Activated naive CD8-positive, alpha-beta T cell treated with anti-CD3 and anti-CD28 coated beads, Interleukin-2, amount 50 U/mL, for 16 hours (primary cell): Measurements from ENCODE around the gene CLCN1.
"Not testable (repeated sequence)": the region's sequence is repeated elsewhere in the genome, so short reads cannot be mapped to it uniquely, and the experiment has no call there.

Experiments
- DNase-seq: peaks from one replicate; pipeline ENCODE4 v3.0.0-alpha.2; 2020; ENCODE audit warnings: low read depth, low spot score

Gene CLCN1

DNA sequence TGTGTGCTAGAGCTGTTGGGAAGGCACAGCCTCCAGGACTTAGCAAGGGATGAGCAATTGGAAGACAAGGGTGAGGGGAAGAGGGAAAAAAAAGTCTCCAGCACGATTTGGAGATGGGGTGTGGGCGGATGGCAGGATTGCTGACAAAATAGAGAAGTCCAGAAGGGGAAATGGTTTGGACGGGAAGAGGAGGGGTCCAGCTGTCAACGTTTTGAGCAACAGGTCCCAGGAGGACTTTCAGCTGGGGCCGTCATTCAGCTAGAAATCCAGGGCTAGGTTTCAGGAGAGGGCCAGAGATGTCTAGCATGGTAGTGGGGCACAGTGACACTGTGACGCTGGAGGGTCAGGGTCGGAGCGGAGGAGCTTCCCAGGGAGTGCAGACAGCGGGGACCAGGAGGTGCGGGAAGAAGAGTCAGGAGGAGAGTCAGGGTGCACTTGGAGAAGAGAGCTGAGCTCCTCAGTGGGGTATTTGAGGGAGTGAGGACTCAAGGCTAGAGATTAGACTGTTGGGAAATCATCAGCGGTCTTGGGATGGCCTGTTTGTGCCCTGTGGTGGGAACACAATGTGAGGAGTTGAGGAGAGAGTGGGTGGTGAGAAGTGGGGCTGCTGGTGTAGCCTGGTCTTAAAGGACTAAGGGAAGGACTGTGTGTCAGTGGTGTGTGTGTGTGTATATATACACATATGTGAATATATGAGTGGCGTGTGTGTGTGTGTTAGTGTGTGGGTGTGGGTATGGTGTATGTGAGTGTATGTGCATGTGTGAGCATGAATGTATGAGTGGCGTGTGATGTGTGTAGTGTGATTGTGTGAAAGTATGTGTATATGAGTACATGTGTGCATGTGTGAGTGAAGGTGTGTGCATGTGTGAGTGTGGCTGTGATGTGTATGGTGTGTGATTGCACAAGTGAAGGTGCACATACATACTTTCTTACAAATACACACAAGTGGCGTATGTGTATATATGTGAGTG lies 69.0 kb downstream of the CLCN1 start:
- DNase-seq = no peak

DNA sequence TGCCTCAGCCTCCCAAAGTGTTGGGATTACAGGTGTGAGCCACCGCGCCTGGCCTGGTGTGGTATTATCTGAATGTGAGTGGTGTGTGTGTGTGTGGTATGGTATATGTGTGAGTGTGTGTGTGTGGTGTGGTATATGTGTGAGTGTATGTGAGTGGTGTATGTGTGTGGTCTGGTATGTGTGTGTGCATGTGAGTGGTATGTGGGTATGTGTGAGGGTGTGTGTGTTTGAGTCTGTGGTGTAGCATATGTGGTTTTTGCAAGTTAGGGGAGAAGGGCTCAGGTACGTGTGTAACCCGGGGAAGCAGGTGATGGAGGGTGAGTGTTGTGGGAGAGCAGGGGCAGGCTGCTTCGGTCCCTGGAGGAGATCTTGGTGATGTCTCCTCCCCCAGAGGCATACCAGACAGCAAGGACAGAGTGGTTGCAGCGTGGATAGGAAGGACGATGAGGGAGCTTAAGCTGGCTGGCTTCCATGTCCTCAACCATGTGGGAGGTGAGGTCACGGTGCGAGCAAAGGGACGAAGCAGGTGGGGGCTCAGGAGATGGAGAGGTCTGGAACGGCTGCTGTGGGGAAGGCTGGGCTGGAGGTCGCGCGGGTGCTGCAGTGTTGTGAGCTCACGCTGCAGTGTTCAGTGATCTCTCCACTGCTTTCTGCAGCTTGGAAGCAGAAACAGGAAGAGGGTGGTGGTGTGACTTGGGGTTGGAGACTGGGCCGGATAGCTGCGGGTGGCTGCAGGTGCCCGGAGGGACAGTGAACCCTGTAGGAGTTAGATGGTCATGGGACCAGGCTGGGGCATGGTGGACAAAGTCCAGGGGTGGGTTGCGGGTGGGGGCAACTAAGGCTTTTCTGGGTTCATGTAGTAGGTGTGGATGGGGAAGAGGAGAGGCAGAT lies 70.2 kb downstream of the CLCN1 start:
- no peak for DNase-seq

DNA sequence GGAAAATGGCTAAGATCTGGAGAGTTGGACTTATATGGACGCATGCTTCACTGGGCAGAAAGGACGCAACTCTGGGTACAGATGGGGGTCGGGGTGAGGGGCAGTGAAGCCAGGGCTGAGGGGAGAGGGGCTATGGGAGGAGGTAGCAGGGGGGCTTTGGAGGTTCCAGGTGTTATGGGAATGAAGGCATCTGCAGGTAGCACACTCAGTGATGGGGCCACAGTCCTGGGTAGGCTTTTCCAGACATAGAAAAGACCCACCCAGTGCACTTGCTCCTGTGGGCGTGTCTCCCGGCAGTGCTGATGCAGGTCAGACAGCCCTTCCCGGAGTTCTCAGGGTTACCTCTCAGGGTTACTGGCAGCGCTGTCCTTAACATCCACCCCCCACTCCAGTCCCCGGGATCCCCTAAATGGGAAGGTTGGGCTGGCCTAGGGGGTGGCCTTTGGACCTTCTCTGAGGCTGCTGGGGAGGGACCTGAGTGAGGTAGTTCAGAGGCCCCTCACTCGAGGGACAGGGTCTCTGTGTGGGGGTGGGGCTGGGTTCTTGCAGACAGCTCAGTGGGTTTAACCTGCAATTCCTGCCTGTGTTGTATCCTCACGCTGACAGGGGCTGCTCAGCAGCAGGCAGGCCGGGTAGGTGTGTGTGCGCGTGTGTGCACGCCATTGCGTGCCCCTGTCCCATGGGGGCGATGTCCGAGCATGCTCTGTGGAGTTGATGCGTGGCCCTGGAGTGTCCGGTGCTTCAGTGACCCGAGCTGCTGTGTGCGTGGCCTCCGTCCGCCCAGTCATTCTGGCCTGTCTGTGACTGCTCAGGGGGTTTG lies 71.5 kb downstream of the CLCN1 start:
- DNase-seq = no peak

DNA sequence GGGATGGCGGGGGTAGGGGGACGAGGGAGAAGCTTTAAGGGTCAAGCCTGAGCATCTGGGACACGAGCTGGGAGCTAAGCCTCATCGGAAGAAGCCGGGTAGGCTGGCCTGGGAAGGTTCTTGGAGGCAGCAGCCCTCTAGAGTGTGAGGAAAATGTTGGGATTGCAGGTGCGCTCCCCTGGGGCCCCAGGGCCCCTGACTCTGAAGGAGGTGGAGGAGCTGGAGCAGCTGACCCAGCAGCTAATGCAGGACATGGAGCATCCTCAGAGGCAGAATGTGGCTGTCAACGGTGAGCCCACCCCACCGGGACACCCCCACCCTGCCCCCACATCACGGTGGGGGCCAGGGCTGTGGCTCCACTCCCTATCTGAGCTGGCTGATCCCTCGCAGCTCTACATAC lies 72.1 kb downstream of the CLCN1 start:
- no peak for DNase-seq

DNA sequence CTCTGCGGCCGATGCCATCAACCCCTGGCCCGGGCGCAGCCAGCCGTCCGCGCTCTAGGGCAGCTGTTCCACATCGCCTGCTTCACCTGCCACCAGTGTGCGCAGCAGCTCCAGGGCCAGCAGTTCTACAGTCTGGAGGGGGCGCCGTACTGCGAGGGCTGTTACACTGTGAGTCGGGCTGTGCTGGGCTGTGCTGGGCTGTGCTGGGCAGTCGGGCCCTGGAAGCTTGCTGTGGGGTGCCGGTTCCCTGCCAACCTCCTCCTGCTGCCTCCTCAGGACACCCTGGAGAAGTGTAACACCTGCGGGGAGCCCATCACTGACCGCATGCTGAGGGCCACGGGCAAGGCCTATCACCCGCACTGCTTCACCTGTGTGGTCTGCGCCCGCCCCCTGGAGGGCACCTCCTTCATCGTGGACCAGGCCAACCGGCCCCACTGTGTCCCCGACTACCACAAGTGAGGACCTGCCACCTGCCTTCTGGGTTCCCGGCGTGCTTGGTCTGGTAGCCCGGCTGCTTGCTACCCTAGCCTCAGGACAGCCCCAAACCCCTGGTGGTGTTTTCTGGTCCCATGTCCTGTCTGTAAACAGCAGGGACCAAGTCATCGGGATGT lies 72.7 kb downstream of the CLCN1 start:
- no peak for DNase-seq

DNA sequence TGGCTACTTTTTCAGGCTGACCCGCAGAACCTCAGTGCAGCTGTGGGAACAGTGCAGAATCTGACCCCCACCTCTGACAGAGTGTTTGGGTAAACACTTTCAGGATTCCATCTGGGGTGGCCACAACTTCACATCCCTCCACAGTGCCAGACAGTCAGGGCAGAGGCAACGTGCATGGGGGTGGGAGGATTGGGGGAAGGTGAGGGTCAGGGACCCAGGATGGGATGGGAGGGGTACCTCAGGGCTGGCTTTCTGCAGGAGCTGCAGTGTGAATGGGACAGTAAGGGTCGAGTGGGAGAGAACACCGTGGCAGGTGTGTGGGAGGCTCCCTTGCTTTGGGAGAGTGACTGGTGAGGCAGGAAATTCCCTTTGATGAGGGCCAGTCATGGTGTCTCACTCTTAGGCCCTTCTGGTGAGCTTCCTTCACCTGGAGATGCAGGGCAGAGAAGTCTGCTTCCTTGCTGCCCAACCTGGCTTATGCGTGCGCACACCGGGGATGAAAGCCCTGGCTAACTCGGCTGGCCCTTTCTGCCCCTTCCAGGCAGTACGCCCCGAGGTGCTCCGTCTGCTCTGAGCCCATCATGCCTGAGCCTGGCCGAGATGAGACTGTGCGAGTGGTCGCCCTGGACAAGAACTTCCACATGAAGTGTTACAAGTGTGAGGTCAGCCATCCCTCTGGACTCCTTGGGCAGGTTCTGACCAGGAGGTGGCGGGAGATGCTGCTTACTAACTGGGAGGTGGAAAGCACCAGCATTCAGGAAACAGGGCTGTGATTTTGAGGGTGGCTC lies 73.6 kb downstream of the CLCN1 start:
- no peak for DNase-seq

DNA sequence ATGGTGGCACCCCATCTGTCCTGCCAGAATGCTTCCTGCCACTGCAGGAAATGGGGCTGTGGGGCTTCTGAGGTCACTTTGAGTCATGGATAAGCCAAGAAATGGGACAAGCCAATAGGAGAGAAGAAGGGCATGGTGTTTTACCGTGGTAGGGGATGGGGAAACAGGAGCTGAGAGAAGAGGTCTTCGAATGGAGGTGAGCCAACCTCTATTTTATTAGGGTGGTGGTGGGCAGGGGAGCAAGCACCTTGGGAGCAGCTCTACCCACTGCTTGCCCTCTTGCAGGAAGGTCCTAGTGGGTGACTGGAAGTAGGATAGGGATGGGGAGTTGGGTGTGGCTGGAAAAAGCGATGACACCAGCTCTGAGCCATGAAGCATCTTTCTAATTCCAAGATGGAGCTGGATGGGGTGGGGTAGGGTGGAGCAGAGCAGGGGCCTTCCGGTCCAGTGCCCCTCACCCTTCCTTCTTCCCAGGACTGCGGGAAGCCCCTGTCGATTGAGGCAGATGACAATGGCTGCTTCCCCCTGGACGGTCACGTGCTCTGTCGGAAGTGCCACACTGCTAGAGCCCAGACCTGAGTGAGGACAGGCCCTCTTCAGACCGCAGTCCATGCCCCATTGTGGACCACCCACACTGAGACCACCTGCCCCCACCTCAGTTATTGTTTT lies 74.3 kb downstream of the CLCN1 start:
- DNase-seq = no peak

DNA sequence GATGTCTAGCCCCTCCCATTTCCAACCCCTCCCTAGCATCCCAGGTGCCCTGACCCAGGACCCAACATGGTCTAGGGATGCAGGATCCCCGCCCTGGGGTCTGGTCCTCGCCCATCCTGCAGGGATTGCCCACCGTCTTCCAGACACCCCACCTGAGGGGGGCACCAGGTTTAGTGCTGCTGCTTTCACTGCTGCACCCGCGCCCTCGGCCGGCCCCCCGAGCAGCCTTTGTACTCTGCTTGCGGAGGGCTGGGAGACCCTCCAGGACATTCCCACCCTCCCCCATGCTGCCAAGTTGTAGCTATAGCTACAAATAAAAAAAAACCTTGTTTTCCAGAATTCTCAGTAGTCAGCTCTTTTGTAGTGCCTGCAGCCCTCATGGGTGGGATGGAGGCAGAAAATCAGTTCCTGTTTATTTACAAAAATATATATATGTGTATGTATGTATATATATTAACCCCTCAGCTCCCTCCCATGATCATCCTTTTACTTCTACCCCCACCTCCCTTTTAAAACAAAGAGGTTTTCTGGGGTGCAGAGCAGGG lies 74.9 kb downstream of the CLCN1 start:
- no peak for DNase-seq

DNA sequence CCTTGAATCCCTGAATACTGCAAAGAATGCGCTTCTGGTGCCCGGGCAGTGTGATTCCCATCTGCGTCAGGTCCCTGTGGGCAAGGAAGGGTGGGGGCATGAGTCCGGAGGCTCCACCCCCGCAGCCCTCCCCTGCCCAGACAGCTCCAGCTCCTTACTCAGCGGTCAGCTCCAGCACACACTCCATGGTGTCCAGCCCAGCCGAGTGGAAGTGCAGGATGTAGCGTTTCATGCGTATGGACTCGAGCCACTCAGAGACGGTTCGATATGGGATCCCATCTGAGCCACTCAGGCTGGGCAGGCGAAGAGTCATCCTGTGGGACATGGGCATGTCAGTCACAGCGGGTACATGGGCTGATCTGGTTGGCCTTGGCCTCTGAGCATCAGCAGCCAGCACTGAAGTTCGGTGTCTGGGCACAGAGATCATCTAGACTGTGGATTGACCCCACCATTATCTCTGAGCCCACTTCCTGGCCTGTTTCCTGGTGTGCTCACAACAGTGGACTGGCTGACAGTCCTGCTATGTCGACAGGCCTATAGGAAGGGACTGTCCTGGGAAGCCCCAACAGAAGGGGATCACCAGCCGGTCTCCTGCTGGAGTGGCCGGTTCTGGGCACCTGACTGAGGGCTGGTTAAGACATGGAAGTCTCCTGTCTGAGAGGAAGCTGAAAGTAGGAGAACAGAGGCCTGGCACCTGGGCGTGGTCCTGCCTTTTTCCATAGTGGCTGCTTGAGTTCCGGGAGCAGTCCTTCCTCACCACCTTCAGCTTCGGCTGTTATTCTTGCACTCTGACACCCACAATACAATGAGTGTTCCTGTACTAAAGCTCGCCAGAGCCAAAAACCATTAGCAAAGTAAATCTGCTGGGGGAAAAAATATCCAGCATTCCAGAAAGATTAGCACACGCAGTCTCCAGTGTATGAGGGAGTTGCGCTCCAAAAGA lies 75.8 kb downstream of the CLCN1 start:
- no peak for DNase-seq

DNA sequence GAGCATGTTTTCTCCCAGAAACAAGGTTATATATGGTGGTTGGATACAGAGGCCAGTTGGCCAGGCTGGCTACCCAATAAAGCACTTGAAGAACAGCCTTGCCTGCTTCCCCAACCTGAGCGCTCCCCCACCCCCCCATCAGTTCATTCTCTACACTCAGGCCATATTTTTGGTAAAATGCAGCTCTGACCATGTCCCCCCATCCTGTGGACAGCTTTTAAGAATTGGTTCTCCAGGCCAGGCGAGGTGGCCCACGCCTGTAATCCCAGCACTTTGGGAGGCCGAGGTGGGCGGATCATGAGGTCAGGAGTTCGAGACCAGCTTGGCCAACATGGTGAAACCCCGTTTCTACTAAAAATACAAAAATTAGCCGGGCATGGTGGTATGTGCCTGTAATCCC lies 76.5 kb downstream of the CLCN1 start:
- not testable (repeated sequence) for DNase-seq

DNA sequence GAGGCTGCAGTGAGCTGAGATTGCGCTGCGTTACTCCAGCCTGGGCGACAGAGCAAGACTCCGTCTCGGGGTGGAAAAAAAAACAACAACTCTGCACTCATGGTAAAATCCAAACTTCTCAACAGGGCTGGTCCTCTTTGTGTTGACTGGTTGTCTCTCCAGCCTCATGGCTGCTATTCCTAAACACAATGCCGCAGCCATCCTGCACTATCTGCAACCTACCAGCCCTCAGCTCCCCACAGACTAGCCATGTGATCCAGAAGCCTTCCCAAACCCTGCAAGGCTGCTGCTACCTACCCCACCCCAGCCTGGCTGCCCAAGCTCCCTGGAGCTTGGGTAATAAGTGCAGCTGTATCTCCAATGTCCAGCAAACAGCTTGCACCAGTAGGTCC lies 77.0 kb downstream of the CLCN1 start:
- no peak for DNase-seq

DNA sequence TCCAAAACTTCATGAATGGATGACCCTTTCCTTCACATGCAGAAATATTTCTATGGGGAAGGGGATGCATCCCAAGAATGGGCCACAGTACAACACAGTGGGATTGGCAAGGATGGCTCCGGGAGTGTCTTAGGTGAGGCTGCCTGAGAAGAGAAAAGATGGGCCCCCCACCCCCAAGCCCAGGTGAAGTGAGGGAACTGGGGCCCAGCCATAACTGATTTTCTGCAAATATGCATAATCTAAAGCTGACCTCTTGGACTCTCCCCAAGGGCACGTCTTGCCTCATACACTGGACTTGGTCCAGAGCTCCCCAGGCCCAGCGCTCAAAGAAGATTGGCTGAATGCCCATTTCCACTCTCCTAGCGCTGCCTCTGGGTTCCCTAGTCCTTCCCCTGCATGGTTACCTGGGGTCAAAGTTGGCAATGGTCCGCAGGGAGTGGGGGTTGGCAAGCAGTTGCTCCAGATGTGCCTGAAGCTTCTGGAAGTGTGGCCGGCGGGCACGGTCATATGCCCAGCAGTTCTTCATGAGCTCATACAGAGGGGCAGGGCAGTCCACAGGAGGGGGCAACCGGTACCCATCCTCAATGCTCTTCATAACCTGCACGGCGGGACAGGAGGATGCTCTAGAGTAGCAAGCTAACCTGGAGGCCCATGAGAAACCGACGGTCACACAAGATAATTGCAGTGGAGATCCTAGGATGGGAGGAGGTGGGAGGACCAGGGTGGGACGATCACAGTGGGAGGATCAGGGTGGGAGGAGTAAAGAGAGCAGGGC lies 77.5 kb downstream of the CLCN1 start:
- no peak for DNase-seq

DNA sequence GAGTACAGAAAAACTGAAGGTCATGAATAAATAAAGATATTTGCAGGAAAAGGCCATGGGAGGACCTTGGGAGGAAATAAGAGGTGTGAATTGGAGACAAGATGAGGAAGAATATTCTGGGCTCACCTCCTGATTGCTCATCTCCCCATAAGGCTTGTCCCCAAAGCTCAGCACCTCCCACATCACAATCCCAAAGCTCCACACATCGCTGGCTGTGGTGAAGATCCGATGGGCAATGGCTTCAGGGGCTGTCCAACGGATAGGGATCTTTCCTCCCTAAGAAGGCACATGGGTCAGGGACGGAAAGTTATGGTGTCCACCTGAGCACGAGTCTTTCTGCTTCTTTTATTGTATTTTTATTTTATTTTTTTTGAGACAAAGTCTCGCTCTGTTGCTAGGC lies 78.2 kb downstream of the CLCN1 start:
- DNase-seq = no peak

DNA sequence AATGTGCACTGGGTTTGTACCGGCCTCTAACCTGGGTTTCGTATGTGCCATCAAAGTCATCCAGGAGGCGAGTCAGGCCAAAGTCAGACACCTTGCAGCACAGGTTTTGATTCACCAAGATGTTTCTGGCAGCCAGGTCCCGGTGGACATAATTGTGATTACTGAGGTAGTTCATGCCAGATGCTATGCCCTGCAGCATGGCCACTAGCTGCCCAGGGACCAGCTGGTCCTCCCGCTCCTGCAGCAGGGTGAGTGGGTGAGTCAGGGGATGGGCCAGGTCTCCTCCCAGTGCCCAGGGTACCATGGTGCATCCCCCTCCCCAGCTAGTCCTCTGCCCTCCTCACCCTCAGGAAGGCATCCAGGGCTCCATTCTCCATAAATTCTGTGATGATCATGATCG lies 78.9 kb downstream of the CLCN1 start:
- DNase-seq = no peak

DNA sequence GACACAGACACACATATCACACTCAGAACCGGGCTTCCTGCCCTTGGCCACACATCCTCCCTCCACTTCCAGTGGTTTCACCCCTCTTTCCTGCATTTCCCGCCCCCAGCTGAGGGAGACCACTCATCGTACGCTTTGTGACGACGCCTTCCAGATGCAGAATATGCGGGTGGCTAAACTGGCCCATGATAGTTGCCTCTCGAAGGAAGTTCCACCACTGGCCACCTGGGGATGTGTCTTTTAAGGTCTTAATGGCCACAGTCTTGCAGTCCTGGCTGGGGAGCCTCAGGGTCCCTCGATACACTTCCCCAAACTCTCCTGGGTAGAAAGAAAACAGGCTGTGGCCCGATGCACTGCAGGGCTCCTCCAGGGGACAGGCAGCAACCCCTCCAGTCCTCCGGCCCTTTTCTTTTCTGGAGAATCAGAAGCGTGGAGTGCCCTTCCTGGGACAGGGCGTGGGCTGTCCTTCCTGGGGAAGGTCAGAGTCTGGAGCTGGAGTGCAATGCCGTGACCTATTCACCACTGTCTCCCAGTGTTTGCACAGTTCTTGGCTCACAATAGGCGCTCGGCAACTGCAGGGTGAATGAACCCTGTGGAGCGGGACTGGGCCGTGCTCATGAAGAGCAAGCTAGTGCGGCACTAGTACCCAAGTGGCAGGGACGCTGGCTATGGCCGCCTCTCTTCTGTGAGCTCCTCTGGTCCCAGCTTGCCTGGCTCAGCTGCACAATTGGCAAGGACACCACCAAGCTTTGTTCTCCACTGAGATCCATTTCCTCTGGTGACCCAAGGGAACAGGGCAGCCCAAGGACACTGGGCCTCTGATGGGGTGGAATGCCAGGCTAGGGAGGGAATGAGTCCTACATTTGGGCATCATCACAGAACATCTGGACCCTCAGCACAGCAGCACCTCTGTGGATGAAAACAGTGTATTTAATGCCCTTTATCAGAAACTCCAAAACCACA lies 79.6 kb downstream of the CLCN1 start:
- DNase-seq = no peak

DNA sequence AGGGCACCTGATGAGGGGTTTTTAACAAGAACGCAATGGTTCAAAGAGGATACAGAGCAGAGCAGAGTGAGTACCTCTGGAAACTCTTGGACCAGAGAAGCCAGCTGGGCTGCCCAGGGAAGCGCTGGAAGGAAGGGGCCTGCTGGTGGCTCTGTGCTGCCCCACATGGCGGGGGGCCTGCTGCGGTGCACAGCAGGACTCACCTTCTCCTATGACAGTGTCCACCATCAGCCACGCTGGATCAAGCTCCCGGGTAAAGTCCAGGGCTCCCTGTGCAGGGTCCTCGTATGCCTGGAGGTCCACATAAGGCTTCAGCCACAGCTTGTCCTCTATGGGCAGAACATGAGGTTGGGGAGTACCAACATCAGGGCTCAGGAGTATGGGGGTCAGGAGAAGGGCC lies 80.3 kb downstream of the CLCN1 start:
- no peak for DNase-seq
